NK-92 (cell line): ENCODE results near the gene PRPSAP2.
"Not testable (repeated sequence)": the region's sequence is repeated elsewhere in the genome, so short reads cannot be mapped to it uniquely, and the experiment has no call there.

Experiments used
- DNase-seq: peaks from one replicate; lab custom pipeline; 2025; ENCODE audit not compliant: unreplicated experiment; lab: John Stamatoyannopoulos, UW

Gene PRPSAP2

GRCh38 chr17:18857864-18858566, at the start of gene PRPSAP2:
TSS of gene PRPSAP2 (plus strand) at chr17:18858131. CDS start at chr17:18865834, 7,703 bp downstream.
- peak; percentile 50 for DNase-seq

GRCh38 chr17:18815924-18816323, 42.0 kb upstream of the PRPSAP2 start:
- not testable (repeated sequence) for DNase-seq

- not testable (repeated sequence) for DNase-seq
Observed at GRCh38 chr17:18816489-18817371, 41.2 kb upstream of the PRPSAP2 start.

GRCh38 chr17:18821430-18821829, 36.5 kb upstream of the PRPSAP2 start:
- DNase-seq = not testable (repeated sequence)

GRCh38 chr17:18827613-18828012, 30.3 kb upstream of the PRPSAP2 start:
- DNase-seq = not testable (repeated sequence)

- DNase-seq = no peak
Observed at GRCh38 chr17:18848501-18848900, 9.4 kb upstream of the PRPSAP2 start.

- DNase-seq = no peak
Observed at GRCh38 chr17:18850679-18851078, 7.3 kb upstream of the PRPSAP2 start.

- no peak for DNase-seq
Observed at GRCh38 chr17:18851201-18851600, 6.7 kb upstream of the PRPSAP2 start.

GRCh38 chr17:18854956-18855355, 3.0 kb upstream of the PRPSAP2 start:
- DNase-seq = no peak

- peak; percentile 24 for DNase-seq
Observed at GRCh38 chr17:18855831-18856569, 1.9 kb upstream of the PRPSAP2 start.

GRCh38 chr17:18856570-18856915, 1.4 kb upstream of the PRPSAP2 start:
- no peak for DNase-seq

- DNase-seq = no peak
Observed at GRCh38 chr17:18858567-18859245, 775 bp downstream of the PRPSAP2 start.

- no peak for DNase-seq
Observed at GRCh38 chr17:18859256-18859655, 1.3 kb downstream of the PRPSAP2 start.

GRCh38 chr17:18860161-18860972, 2.4 kb downstream of the PRPSAP2 start:
- no peak for DNase-seq

GRCh38 chr17:18862011-18862410, 4.1 kb downstream of the PRPSAP2 start:
- DNase-seq = no peak

GRCh38 chr17:18864996-18865395, 7.1 kb downstream of the PRPSAP2 start:
- DNase-seq = not testable (repeated sequence)

- DNase-seq = no peak
Observed at GRCh38 chr17:18866866-18867813, 9.2 kb downstream of the PRPSAP2 start.

- DNase-seq = no peak
Observed at GRCh38 chr17:18877104-18877645, 19.2 kb downstream of the PRPSAP2 start.
